CD4-positive, alpha-beta T cell (primary cell): ENCODE results near the gene STAB1. TPM values are rescaled to one million over a fixed set of nuclear protein-coding genes. Genes with fewer than 3 reads are reported as not detected.

Experiments
- ATAC-seq: fragments of 200-7000 bp; cut with Tn5 transposase; one replicate; pipeline ENCODE4 v1.10.0; 2022; ENCODE audit warnings: mild to moderate bottlenecking; ENCODE audit not compliant: poor library complexity
- CTCF ChIA-PET: fragments of 350-600 bp; sonication (Branson Sonifier 250); formaldehyde crosslinking; loops from one replicate; lab custom pipeline; 2021; ENCODE audit warnings: antibody characterized with exemption, inconsistent platforms; lab: Charles Lee
- POLR2A ChIA-PET: fragments of 350-600 bp; sonication (Branson Sonifier 250); formaldehyde crosslinking; loops from one replicate; lab custom pipeline; 2021; ENCODE audit warnings: antibody characterized with exemption, inconsistent platforms; lab: Charles Lee
- DNase-seq, 14 experiments: peaks; one replicate each; pipeline ENCODE4 v3.0.0-alpha.2; 2013 to 2020; ENCODE audit warnings: mixed read lengths in 2 of 14
- H3K27ac ChIP-seq, 2 donors: one replicate each; pipeline versions ENCODE4 v1.5.1 to v1.7.0; 2013; ENCODE audit warnings: low read length in 2 of 2, low read depth in 1 of 2, mild to moderate bottlenecking in 1 of 2
- H3K27me3 ChIP-seq, 2 experiments: 1 replicate in 1 of 2; 2 replicates in 1 of 2; pipeline versions ENCODE4 v1.6.1 to v1.7.0; 2013; ENCODE audit warnings: low read length in 2 of 2, control low read depth in 1 of 2, mild to moderate bottlenecking in 1 of 2, moderate library complexity in 1 of 2; ENCODE audit not compliant: insufficient read depth in 2 of 2, control insufficient read depth in 1 of 2
- H3K36me3 ChIP-seq: one replicate; pipeline ENCODE4 v1.6.1; 2013; ENCODE audit warnings: low read length, control low read depth; ENCODE audit not compliant: insufficient read depth
- H3K4me1 ChIP-seq: one replicate; pipeline ENCODE4 v1.6.1; 2013; ENCODE audit warnings: low read length, control low read depth; ENCODE audit not compliant: insufficient read depth
- H3K4me3 ChIP-seq: one replicate; pipeline ENCODE4 v1.5.1; 2013; ENCODE audit warnings: mild to moderate bottlenecking, low read length, moderate library complexity
- H3K9me3 ChIP-seq, 2 experiments: 1 replicate in 1 of 2; 2 replicates in 1 of 2; pipeline versions ENCODE4 v1.6.1 to v1.7.0; 2013; ENCODE audit warnings: low read length in 2 of 2, mild to moderate bottlenecking in 2 of 2, control low read depth in 1 of 2, moderate library complexity in 1 of 2; ENCODE audit not compliant: control insufficient read depth in 1 of 2, insufficient read depth in 1 of 2
- H3K27ac Mint-ChIP-seq: one replicate; pipeline ENCODE4 v1.8.0; 2020; ENCODE audit warnings: mixed read lengths
- H3K27me3 Mint-ChIP-seq: one replicate; pipeline ENCODE4 v1.8.0; 2021; ENCODE audit warnings: mixed read lengths
- H3K36me3 Mint-ChIP-seq: one replicate; pipeline ENCODE4 v1.8.0; 2021; ENCODE audit warnings: low read depth, mixed read lengths
- H3K4me1 Mint-ChIP-seq: one replicate; pipeline ENCODE4 v1.8.0; 2021; ENCODE audit warnings: low read depth, mixed read lengths
- H3K4me3 Mint-ChIP-seq: one replicate; pipeline ENCODE4 v1.8.0; 2020; ENCODE audit warnings: mild to moderate bottlenecking, mixed read lengths
- H3K9me3 Mint-ChIP-seq: one replicate; pipeline ENCODE4 v1.8.0; 2020; ENCODE audit warnings: mixed read lengths
- CTCF ChIP-seq: fragments of 200-600 bp; IDR thresholded peaks from one replicate; pipeline ENCODE4 v1.8.0; 2022; ENCODE audit warnings: antibody characterized with exemption, mild to moderate bottlenecking
- intact Hi-C, 2 experiments: fragments of 100-400 bp; cut with DNase I in 1 of 2; cut with micrococcal nuclease in 1 of 2; formaldehyde crosslinking; loops; one replicate each; pipeline versions ENCODE4 v1.15.1 to v1.9.0; 2023 to 2025; cut with DNase I, micrococcal nuclease
- total RNA-seq, 174 experiments: library from RNA in 2 of 174; stranded (reverse) in 2 of 174; gene quantifications; one replicate each; pipeline ENCODE4 v1.2.3 and lab custom pipeline; 2021 to 2026

The STAB1 gene
- total RNA-seq, 2 experiments from 2014 or later: 1.5 to 2.5 TPM

- H3K4me3 Mint-ChIP-seq: no peak overlapping the region
- H3K27ac ChIP-seq: no peak overlapping the region
- H3K4me3 ChIP-seq: peak overlapping the region; percentile 12
- intact Hi-C loops: no loop called here
- ATAC-seq: no peak
- peak in 2 of 14 experiments; percentile 41 to 47 for DNase-seq
- H3K27me3 Mint-ChIP-seq: no peaks in the 10 kb centered on the region
- peaks cover 17% of the 10 kb centered on the region for H3K4me1 ChIP-seq
- no peaks in the 10 kb centered on the region for H3K9me3 Mint-ChIP-seq
- no peak for TF ChIP-seq CTCF
- peaks cover 21% of the 10 kb centered on the region for H3K36me3 ChIP-seq
- POLR2A ChIA-PET: no interaction called here
- H3K27me3 ChIP-seq: no peaks in the 10 kb centered on the region
- no peak overlapping the region for H3K27ac Mint-ChIP-seq
- CTCF ChIA-PET: no interaction called here
- no peaks in the 10 kb centered on the region for H3K4me1 Mint-ChIP-seq
- H3K9me3 ChIP-seq: no peaks in the 10 kb centered on the region
- peaks cover 21% of the 10 kb centered on the region for H3K36me3 Mint-ChIP-seq
Observed at GRCh38 chr3:52495777-52496602, 852 bp downstream of the STAB1 start.

GRCh38 chr3:52498137-52499054, 3.3 kb downstream of the STAB1 start:
- ChIA-PET CTCF (no interaction called here), POLR2A (no interaction called here)
- DNase-seq: peak in 3 of 14 experiments; percentile 27 to 63 (median 59)
- H3K9me3 ChIP-seq: no peaks in the 10 kb centered on the region
- no peaks in the 10 kb centered on the region for H3K27me3 Mint-ChIP-seq
- peaks cover 13% of the 10 kb centered on the region for H3K4me1 ChIP-seq
- ATAC-seq: no peak
- H3K4me1 Mint-ChIP-seq: no peaks in the 10 kb centered on the region
- H3K4me3 Mint-ChIP-seq: no peak overlapping the region
- no peak overlapping the region for H3K4me3 ChIP-seq
- no peaks in the 10 kb centered on the region for H3K36me3 Mint-ChIP-seq
- no peak for TF ChIP-seq CTCF
- H3K27ac ChIP-seq: no peak overlapping the region
- intact Hi-C loops: no loop called here
- no peaks in the 10 kb centered on the region for H3K27me3 ChIP-seq
- no peaks in the 10 kb centered on the region for H3K36me3 ChIP-seq
- no peaks in the 10 kb centered on the region for H3K9me3 Mint-ChIP-seq
- H3K27ac Mint-ChIP-seq: no peak overlapping the region

GRCh38 chr3:52501046-52501445, 5.9 kb downstream of the STAB1 start:
- H3K4me3 ChIP-seq: no peak overlapping the region
- ChIA-PET POLR2A (no interaction called here), CTCF (no interaction called here)
- H3K36me3 ChIP-seq: no peaks in the 10 kb centered on the region
- Mint-ChIP-seq H3K4me3 (no peak overlapping the region), H3K27ac (no peak overlapping the region), H3K36me3 (no peaks in the 10 kb centered on the region), H3K9me3 (no peaks in the 10 kb centered on the region), H3K4me1 (no peaks in the 10 kb centered on the region), H3K27me3 (no peaks in the 10 kb centered on the region)
- no peaks in the 10 kb centered on the region for H3K9me3 ChIP-seq
- no peak overlapping the region for H3K27ac ChIP-seq
- H3K4me1 ChIP-seq: peaks cover 8% of the 10 kb centered on the region
- DNase-seq: no peak
- intact Hi-C loops: no loop called here
- no peaks in the 10 kb centered on the region for H3K27me3 ChIP-seq
- ATAC-seq: no peak
- no peak for TF ChIP-seq CTCF
